GM20000 (cell line): ENCODE measurements around the gene NAA50.

Experiments
- DNase-seq: peaks from one replicate; pipeline ENCODE4 v3.0.0; 2012; ENCODE audit warnings: low spot score
- CTCF ChIP-seq: IDR thresholded peaks from 2 replicates; pipeline ENCODE4 v1.5.1; 2012; ENCODE audit warnings: mild to moderate bottlenecking, control low read depth; ENCODE audit errors: extremely low read depth, missing control alignments

Gene NAA50

GRCh38 chr3:113745756-113746547 lies at the start of gene NAA50:
Gene NAA50, minus strand, starts transcription at chr3:113746249. Its CDS starts 300 bp downstream, at chr3:113745949.
- DNase-seq: peak; percentile 92
- no peak for TF ChIP-seq CTCF

GRCh38 chr3:113795693-113796092 lies 49.6 kb upstream of the NAA50 start:
- TF ChIP-seq CTCF: no peak
- no peak for DNase-seq

GRCh38 chr3:113794526-113794925 lies 48.5 kb upstream of the NAA50 start:
- no peak for DNase-seq

GRCh38 chr3:113791381-113791780 lies 45.3 kb upstream of the NAA50 start:
- no peak for TF ChIP-seq CTCF

More at GRCh38 chr3:113794526-113794925, 48.5 kb upstream of the NAA50 start:
- TF ChIP-seq CTCF: no peak

GRCh38 chr3:113783980-113784379 lies 37.9 kb upstream of the NAA50 start:
- no peak for TF ChIP-seq CTCF
- no peak for DNase-seq

More at GRCh38 chr3:113791381-113791780, 45.3 kb upstream of the NAA50 start:
- DNase-seq: no peak

- peak; percentile 42 for DNase-seq
- no peak for TF ChIP-seq CTCF
These were observed 37.4 kb upstream of the NAA50 start for GRCh38 chr3:113783463-113783862.

- no peak for DNase-seq
- TF ChIP-seq CTCF: no peak
These were observed 30.5 kb upstream of the NAA50 start for GRCh38 chr3:113776564-113776963.
